Esophagus squamous epithelium (tissue), 4 donors: ENCODE results near the gene TFF2.

Experiments used
- CTCF ChIP-seq, 6 experiments: fragments of 450-650 bp in 4 of 6; fragments of 200-600 bp in 2 of 6; sonication (generic) in 2 of 6; IDR thresholded peaks; one replicate each; pipeline ENCODE4 v1.5.1; 2016 to 2019; ENCODE audit warnings: antibody characterized with exemption in 6 of 6, mild to moderate bottlenecking in 4 of 6, moderate library complexity in 4 of 6
- POLR2A ChIP-seq, 4 donors: fragments of 450-650 bp; IDR thresholded peaks; one replicate each; pipeline ENCODE4 v1.6.1; 2017; ENCODE audit warnings: antibody characterized with exemption in 4 of 4, mild to moderate bottlenecking in 4 of 4, moderate library complexity in 3 of 4

DNA sequence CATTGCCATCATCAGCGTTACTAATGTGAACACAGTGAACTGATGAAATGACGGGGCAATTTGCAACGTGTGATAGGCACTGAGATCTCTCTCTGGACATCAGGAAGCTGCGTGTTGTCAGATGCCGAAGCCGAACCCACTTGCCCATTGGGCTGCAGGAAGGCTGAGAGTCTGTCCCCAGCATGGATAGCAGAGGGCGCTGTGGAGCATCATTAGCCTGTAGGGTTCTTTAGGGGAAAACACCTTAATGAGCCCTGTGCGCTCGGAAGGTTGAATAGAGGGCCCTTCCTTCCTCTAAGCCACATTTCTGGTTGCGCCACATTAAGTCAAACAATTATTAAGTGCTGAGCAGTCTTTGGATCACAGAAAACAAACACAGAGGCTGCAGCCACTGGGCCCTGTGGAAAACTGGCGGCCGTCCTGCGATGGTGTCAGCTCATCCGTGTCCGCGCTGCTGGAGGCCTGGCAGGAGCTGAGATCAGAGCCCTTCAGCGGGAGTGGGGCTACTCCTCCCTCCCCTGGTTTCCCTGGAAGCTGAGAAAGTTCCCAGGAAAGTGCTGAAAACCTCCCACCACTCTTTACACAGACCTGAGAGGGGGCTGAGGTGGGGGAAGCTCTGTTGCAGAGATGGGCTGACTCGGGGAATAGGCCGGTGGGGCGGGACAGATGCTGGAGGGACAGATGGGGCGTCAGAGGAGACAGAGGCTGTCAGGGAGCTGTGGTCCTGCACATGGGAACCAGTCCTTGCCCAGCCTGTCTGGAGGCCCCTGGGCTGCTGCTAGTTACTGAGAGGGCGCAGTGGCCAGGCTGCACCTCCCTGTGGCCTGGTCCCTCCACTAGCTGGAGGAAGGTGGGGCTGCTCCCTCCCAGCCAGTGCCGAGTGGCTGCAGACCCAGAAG is 12.7 kb downstream of the TFF2 start:
- peak; percentile 55 to 85 (median 70) for TF ChIP-seq CTCF (IDR thresholded peaks at IDR 0.05)
- TF ChIP-seq POLR2A (IDR thresholded peaks at IDR 0.05), result no peak
